M059J (cell line): ENCODE measurements around the gene NFATC2. TPM values are rescaled to one million over a fixed set of nuclear protein-coding genes. Genes with fewer than 3 reads are reported as not detected.
A peak's percentile ranks its signal among the peaks of the same experiment; 100 is the strongest.

ENCODE experiments used
- DNase-seq: peaks from one replicate; pipeline ENCODE4 v3.0.0-alpha.2; 2012; ENCODE audit warnings: low read depth
- total RNA-seq: library from RNA; depleted of rRNA; stranded (reverse); fragments of >200 nt; shearing (Covaris generic); gene quantifications from 2 replicates; pipeline ENCODE4 v1.2.3, GENCODE V29; 2014

NFATC2 gene
- total RNA-seq, 1 experiment from 2014 or later: 0.25 TPM

- no peak for DNase-seq
Observed at GRCh38 chr20:51430198-51430950, 112.1 kb downstream of the NFATC2 start.

DNA sequence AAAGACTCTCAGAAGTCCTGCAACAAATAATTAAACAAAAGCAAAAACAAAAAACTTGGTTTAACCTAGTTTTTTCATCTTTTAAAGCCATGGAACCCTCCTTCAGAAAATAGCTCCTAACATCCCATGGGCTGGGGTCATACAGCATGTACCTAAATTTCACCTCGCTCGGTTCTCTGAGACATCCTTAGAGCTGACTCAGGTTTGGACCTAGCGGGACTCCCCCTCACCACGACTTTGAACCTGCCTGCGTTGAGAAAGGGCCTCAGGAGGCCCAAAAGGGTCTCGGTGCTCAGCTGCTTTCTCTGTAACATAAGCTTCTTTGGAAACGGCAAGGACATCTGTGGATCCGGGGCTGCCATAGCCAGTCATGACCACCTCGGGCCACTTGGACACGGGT, 112.8 kb downstream of the NFATC2 start:
- no peak for DNase-seq

DNA sequence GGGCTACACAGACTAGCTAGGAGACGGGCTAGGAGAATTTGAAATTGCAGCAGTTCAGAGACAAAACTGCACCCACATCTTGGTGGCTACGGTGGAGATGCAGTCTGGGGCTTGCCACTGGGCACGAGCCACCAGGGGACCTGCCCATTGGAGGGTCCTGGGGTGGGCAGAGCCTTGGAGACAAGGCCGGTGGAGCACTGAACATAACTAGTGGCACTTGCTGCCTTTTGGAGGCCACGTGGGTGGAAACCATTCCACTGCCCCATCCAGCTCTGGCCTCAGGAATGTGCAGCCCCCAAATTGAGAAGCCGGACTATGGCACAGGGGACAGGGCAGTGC, 113.4 kb downstream of the NFATC2 start:
- no peak for DNase-seq

- no peak for DNase-seq
Observed at GRCh38 chr20:51428401-51429143, 113.9 kb downstream of the NFATC2 start.

DNA sequence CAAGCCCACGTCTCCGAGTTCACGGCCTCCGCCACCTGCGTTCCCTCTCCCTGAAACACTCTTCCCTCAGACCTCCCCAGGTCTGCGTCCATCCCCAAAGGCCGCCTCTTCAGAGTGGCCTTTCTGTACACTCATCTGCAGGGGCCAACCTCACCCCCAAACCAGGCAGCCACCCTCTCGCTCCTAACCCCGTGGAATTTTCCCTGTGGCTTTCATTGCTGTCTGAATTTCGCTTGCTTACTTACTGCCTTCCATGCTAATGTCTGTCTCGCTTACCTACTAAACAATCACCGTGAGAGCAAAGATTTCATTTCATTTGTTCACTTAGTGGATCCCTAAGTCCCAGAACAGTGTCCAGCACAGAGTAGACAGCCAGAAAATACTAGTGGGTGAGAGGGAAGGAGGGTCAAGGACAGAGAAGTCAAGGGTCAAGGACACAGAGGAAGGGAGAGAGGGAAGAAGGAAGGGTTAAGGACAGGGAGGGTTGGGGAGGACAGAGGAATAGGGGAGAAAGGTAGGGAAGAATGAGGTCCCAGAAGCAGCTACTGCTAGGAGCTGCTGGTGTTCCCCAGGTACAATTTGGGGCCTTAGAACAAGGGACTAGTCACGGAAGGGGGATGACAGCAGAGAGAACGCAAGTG, 114.7 kb downstream of the NFATC2 start:
- DNase-seq: no peak

DNA sequence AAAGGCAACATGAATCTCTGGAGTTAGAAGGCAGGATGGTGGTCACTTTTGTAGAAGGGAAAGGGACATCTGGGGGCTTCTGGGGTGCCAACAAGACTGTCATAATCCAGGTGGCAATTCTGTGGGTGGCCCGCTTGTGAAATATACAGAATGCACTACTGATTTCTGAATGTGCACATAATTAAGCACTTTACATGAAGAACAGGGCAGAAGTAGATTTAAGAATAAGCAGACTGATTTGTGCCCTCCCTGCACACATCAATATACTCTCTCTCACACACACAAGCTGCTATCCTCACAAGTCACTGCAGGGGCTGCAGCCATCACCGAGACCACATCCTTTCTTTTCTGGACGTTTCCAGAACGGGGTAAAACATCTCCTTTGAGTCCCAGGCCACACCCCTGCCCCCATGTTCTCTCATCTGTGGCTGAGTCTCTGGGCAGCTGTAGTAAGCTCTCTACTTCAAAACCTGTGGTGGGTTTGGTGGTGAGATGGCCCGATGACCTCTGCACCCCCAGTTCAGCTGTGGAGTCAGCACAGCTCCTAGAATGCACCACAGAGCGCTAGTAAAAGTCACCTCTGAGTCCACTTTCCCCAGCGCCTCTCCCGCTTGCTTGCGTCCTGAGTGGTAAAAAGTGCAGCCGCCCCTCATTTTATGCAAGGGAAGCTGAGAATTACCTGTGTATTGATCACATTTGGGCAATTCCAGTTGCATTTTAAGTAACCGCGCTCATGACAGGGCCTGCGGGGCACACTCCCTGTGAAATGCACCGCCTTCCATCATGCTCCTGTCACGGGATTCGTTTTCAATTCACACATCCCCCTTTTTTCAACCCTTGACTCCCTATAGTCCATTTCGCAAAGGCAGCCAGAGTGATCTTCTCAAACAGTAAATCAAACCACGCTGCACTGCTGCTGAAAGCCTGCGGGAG, 115.5 kb downstream of the NFATC2 start:
- DNase-seq: no peak

DNA sequence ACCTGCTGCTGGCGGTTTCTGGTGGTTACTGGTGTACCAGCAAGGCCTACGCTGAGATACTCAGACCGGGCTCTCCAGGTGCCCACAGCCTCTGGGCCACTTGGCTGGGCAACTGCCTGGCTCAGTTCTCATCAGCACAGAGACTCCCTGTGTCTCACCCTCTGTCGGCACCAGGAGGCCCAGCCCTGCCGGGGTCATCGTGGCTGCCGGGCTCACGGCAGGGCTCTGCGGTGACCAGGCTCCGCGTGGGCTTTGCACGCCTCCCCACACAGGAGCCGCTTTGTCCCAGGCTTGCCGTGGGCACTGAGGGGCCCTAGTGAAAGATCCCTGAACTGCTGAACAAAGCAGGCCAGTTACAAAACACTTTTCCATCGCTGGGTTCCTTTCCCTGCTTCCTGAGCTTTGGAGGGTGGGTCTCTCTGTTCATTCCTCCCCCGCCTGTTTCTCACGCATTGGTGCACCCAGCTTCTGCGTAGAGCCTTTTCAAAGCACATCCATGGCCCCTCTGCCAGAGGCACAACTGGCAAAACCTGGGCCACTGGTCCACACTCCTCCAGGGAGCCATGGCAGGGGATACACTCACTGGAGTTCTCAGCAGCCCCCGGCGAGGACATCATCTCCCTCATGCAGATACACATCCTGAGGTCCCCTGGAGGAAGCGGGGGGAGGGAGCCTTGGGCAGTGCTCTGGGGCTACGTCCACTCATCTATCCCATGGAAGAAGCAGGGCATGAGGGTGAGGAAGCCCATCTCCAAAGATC, 117.0 kb downstream of the NFATC2 start:
- DNase-seq: no peak

DNA sequence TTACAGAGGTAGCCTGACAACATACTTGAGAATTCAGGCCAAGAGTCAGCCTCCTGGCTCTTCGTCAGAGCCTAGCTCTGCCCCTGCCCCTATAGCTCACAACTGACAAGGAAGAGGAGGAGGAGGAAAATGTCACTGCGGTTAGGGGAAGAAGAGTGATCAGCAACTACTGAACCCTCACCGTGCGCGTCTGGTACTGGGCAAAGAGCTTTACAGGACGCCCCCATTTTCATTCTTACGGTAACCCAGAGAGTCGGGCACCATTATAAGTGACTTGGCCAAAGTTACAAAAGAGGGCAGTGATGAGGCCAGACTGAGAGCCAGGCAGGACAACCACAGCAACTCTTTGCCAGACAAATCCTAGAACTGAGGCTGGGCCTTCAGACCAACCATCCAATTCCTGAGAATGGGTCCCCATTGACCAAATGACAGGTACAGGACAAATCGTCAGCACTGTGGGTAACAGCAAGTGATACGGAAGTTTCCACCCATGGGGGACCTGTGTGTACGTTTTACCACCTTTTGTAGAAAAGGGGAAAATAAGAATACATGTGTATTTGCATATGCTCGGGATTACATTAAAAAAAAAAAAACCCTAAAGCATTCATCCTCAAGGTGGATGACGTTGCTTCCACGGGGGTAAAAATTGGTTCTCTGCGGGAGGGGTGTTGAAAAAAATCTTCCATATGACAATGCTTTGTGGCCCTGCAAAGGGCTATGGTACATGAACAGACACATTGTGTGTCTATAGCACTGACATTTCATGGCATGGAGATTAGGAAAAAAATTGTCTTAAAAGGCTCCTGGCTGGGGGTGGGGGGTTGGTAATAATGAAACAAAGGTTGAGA, 118.0 kb downstream of the NFATC2 start:
- DNase-seq: no peak

DNA sequence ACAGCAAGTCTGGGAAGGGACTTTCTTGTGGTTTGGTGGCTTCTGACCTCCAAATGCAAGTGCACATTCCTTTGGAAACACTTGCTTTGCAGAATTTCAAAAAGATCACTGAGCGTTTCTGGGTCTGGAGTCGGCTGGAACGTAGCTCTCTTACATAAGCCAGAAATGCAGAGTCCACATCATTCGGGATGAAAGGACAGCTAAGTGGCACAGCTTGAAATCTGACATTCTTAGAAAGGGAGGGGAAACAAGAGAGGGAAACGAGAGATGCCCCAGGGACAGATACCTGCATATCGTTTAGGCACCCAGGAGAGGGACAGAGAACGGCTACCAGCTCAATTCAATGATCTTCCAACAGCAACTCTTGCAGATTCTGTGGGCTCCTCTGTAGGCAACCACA, 118.7 kb downstream of the NFATC2 start:
- DNase-seq: no peak

DNA sequence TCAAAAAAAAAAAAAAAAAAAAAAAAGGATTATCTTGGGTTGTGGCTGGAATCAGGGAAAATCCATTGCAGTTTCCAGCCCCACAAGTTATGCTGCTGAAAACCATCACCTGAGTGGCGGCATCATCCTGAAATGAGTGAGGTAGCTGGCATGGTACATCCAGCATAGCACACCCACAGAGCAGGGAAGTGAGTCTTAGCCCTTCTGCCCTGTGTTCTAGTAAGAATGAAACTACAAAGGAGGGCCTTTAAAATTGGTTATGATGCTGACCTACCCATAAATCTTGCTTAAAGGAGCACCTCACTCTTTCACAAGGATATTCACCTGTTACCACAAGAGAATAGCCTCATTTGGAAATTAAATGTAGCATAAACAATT, 119.2 kb downstream of the NFATC2 start:
- DNase-seq: no peak

- no peak for DNase-seq
Observed at GRCh38 chr20:51422514-51423289, 119.8 kb downstream of the NFATC2 start.

- DNase-seq: no peak
Observed at GRCh38 chr20:51420805-51421204, 121.7 kb downstream of the NFATC2 start.

DNA sequence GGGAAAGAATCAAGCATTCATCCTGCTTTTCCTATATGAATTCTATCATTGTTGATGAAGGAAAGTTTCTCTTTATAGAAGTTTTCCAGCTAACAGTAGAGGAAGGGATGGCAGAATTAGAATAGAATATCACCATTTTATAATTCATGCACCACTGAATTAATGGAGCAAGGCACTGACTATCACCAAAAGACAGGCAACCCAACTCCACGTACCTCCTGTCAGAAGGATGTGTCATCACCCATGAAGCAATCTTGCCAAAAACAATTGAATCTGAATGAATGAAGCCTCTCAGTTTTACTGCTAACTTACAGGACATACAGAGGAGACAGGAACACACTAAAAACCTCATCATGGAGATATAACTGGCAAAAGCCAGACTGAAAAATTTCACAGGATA, 122.4 kb downstream of the NFATC2 start:
- peak; percentile 68 for DNase-seq

GRCh38 chr20:51419646-51420045, 122.9 kb downstream of the NFATC2 start:
- DNase-seq: no peak

DNA sequence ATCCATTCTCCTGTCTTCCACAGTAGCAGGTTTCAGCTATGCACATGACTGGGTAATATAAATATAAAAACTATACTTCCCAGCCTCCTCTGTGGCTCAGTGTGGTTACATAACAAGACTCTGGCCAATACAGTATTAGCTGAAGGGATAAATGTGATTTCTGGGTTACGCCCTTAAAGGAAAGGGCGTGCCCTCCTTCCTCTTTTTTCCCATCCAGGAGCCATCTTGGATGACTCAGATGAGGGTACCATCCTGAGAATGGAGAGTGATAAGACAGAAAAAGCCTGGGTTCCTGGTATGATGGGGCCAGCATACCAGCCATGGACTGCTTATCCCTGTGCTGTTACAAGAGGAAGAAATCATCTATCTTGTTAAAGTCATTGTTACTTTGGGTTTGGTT, 123.3 kb downstream of the NFATC2 start:
- no peak for DNase-seq

DNA sequence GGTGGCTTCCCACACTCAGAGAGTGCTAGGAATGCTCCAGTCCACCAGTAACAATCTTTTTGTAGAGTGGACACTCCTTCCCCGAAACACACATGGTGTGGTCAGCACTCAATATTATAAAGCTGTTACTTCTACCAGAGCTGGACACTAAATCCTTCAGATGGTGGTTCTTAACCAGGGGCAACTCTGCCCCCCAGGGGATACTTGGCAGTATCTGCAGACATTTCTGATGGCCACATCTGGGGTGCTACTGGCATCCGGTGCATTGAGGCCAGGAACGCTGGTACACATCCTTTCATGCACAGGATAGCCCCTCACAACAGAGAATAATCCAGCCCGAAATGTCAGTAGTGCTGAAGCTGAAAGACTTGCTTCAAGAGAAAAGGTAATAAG, 124.4 kb downstream of the NFATC2 start:
- peak; percentile 31 for DNase-seq

DNA sequence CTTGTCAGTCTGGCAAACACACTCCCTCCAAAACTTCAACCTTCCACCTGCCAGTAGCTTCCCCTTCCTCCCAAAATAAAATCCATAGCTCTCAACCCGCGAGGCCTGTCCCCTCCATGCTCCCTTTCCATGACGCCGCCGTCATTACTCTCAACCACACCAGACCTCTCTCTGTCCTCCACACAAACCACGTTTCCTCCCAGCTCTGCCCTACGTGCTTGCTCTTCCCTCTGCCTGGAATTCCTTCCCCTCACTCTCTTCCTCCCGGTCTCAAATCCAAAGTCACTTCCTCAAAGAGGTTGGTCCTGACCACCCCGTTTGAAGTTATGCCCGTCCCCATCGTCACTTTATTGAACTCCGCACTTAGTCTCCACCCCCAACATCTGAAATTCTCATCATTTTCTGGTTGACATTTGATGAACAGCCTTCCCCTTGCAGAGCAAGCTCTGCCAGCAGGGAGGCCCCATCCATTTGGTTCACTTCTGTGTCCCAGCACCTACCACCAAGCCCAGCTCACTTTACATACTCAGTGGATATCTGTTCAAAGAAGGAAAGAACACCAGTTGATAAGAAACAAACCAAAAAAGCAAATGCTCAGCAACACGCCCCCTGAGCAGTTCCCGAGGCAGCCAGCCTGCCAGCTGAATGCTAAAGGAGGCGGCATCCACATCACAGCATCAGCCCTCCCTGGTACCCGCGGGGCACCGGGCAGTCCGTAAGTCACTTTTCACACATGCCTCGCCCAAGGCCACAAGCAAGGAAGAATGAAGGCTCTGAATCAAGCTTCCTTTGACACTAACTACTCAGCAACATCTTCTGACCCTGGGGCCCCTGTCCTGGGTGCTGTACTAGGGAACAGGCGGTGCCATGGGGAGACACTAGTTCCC, 125.0 kb downstream of the NFATC2 start:
- DNase-seq: no peak

DNA sequence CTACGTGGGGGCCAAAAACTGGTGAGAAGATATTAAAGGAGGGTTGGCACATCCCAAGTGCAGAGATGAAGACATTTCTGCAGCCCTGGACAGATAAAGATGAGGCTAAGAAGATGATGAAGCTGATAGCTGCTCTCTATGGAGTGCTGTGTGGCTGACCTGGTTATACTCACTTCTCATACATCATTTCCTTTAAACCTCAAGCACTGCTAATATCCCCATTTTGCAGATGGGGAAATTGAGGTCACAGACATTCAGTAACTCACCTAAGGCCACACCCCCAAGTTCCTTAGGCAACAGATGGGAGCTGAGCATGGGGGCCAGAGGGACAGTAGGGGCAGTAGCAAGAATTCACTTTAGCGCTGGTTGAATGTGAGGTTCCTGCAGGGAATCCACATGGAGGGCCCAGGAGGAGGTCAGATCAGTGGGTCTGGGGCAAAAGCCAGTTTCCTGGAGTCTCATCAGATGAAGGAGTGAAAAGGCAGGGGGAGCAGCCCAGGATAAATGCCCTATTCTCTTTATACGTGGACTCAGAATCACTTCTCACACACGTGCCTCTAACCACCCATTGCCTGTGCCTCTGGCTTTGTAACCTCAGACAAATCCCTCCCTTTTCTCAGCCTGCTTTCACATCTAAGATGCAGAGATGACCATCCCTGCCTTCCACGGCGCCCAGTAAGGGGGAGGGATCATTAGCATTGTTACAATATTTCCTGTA, 125.8 kb downstream of the NFATC2 start:
- no peak for DNase-seq
